Glomerular visceral epithelial cell (primary cell): ENCODE data around the gene FNDC3B.

Source experiments
- DNase-seq: peaks from one replicate; pipeline ENCODE4 v3.0.0-alpha.2; 2016; ENCODE audit errors: extremely low spot score

The FNDC3B gene

DNA sequence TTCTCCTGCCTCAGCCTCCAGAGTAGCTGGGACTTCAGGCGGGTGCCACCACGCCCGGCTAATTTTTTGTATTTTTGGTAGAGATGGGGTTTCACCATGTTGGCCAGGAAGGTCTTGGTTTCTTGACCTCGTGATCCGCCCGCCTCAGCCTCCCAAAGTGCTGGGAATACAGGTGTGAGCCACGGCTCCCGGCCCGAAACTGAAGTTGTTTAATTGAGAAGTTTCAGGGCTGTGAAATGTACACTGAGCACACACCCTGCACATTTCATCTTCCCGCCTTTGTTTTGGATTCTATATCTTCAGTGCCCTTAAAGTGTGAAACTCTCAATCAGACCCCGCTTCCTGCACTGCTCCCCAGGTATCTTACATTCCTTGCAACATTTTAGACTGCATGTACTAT is 149.1 kb downstream of the FNDC3B start:
- DNase-seq, result no peak

- DNase-seq, result no peak
Observed at GRCh38 chr3:172189213-172189612, 149.8 kb downstream of the FNDC3B start.

- no peak for DNase-seq
Observed at GRCh38 chr3:172189987-172190603, 150.7 kb downstream of the FNDC3B start.

GRCh38 chr3:172190980-172191379 is 151.6 kb downstream of the FNDC3B start:
- DNase-seq, result no peak

- no peak for DNase-seq
Observed at GRCh38 chr3:172191629-172192028, 152.3 kb downstream of the FNDC3B start.

GRCh38 chr3:172192830-172193415 is 153.5 kb downstream of the FNDC3B start:
- no peak for DNase-seq

- no peak for DNase-seq
Observed at GRCh38 chr3:172193436-172193835, 154.1 kb downstream of the FNDC3B start.

- peak; percentile 21 for DNase-seq
Observed at GRCh38 chr3:172194702-172195406, 155.5 kb downstream of the FNDC3B start.

DNA sequence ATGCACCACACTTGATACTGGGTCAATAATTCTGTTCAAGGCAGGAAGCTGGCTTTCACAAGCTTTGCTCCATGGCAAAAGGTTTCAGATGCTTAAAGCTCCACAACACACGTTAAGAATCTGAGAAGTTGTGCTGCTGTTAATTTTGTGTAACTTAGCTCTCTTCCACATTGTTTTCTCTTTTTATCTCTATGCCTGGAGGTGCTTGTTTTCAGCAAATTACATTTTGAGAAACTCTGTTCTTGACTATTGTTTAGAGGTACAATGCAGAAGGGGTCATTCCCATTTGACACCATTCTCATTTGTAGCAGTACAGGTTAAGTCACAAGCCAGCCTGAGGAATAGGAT is 156.0 kb downstream of the FNDC3B start:
- DNase-seq, result no peak

GRCh38 chr3:172197344-172197743 is 158.0 kb downstream of the FNDC3B start:
- no peak for DNase-seq

- DNase-seq, result no peak
Observed at GRCh38 chr3:172198428-172198827, 159.1 kb downstream of the FNDC3B start.

GRCh38 chr3:172199850-172200369 is 160.5 kb downstream of the FNDC3B start:
- DNase-seq, result no peak

GRCh38 chr3:172201136-172201869 is 161.9 kb downstream of the FNDC3B start:
- DNase-seq, result peak; percentile 89

GRCh38 chr3:172201870-172202236 is 162.5 kb downstream of the FNDC3B start:
- DNase-seq, result peak; percentile 16

GRCh38 chr3:172202797-172203196 is 163.4 kb downstream of the FNDC3B start:
- no peak for DNase-seq

GRCh38 chr3:172203522-172204258 is 164.3 kb downstream of the FNDC3B start:
- no peak for DNase-seq

DNA sequence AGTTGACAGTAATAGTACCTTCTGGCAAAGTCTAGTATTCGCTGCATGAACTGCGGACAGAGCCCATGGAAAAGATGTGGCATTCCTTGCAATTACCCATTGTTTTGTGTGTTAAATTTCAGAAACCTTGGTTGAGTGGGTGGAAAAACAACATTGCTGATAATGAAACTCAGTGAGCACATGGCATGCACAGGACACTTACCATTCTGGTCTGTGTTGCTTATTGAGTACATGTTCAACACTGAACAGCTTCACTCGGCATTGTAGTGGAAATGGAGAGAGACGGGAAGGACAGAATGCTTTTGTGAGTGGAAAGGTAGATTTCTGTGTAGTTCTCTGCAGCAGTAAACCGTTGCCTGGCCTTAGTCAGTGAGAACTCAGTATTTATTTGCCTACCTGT is 165.3 kb downstream of the FNDC3B start:
- no peak for DNase-seq

DNA sequence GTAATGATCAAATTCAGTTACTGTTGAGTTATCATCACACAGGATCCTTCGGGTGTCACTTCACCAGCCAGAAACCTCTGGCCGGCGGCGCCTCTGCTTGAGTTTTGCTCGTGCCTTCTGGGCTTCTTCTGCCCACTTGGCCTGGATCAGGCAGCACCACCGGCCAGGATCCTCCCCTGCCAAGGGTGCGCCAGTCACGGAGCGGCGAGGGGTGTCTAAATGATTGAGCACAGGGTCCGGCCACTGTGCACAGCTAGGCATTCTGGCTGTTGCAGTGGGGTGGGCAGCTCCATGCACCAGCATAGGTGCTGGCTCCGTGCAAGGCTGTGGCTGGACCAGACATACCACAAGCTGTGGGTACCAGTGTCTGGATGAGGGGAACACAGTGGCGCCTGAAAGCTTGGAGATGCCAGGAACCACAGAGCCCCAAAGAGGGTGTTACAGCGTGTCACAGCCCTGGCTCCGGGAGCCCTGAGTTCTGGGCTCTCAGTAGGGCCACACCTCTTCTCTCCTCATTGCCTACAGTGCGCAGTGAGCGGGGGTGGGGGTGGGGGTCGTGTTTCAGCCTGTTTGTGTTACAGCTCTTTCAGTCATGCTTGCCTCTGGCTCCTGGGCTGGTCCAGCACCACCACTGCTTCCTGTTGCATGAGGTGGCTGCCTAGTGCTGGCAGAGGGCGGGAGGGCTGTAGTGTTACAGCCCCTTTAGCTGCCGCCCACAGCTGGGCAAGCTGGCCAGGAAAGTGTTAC is 169.4 kb downstream of the FNDC3B start:
- peak; percentile 43 for DNase-seq

DNA sequence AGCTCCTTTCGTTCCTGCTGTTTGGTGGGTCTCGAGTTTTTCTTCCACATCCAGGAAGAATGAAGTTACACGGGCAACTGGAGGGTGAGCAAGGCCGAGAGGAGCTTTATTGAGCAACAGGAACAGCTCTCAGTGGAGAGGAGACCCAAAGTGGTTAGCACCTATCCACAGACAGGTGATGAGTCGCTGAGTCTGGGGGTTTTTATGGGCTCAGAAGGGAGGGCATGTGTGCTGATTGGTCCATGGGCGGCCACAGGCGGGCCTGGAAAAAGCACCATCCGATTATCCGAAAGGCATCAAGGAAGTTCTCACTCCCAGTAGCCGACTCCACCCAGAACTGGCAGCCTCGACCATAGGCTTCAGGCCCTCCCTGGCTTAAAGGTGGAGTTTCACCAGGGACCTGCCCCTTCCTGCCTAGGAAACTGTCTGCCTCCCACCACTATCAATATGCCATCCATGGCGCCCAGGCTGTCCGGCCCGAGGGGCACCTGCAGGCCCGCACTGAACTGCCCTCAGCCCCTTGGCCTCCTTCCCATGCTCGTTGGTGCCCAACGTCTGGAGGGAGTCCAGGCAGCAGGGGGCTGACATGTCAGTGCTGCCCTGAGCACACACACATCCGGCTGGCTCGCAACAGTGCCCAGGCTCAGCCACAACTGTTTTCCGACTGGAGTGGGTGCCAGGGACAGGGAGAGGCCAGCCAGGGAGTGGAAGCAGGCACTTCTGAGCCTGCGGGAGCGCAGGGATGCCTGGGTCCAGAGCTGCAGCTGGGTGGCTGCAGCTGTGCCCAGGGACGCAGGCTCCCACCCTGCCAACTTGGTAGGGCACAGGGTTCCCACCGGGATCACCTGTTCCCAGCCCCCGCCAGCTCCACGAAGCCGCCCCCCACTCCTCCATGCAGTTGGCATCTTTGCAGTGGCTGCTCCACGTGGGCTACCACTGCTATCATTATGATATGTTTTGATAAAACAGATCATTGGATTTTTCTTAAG is 170.2 kb downstream of the FNDC3B start:
- DNase-seq, result peak; percentile 84

DNA sequence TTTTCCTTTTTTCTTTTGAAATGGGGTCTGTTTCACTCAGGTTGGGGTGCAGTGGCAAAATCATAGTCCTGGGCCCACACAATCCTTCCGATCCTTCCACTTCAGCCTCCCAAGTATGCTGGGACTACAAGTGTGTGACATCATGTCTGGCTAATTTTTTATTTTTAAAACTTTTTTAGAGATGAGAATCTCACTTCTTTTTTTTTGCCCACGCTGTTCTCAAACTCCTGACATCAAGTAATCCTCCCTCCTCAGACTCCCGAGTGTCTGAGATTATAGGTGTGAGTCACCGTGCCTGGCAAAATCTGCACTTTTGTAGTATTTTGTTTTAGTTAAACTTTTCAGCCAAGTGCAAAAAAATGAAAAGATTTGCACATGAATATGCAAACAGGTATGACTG is 171.0 kb downstream of the FNDC3B start:
- no peak for DNase-seq
